DND-41 (cell line): ENCODE data around the gene MSL1.
A peak's percentile ranks its signal among the peaks of the same experiment; 100 is the strongest.

Source experiments
- ATAC-seq: fragments of 200-7000 bp; cut with Tn5 transposase; 3 replicates; pipeline ENCODE4 v1.9.1; 2021; ENCODE audit warnings: low read depth; ENCODE audit not compliant: insufficient read depth
- DNase-seq: peaks from one replicate; pipeline ENCODE4 v3.0.0-alpha.2; 2020
- H2AFZ ChIP-seq: 2 replicates; pipeline ENCODE4 v1.6.0; 2012; ENCODE audit warnings: low read depth, low read length
- H3K27ac ChIP-seq: 2 replicates; pipeline ENCODE4 v1.5.1; 2012; ENCODE audit warnings: low read length, inconsistent platforms
- H3K27me3 ChIP-seq: fragments of 200-600 bp; sonication (generic); 2 replicates; pipeline ENCODE4 v1.6.0; 2012; ENCODE audit warnings: low read length, mild to moderate bottlenecking, inconsistent platforms; ENCODE audit not compliant: insufficient read depth, poor library complexity
- H3K36me3 ChIP-seq: 2 replicates; pipeline ENCODE4 v1.5.1; 2012; ENCODE audit warnings: low read length, inconsistent platforms; ENCODE audit not compliant: insufficient read depth
- H3K4me1 ChIP-seq: 2 replicates; pipeline ENCODE4 v1.5.1; 2012; ENCODE audit warnings: mild to moderate bottlenecking, low read length; ENCODE audit not compliant: insufficient read depth
- H3K4me2 ChIP-seq: 2 replicates; pipeline ENCODE4 v1.6.0; 2012; ENCODE audit warnings: mild to moderate bottlenecking, moderate library complexity, low read length, inconsistent platforms; ENCODE audit not compliant: insufficient read depth
- H3K4me3 ChIP-seq, 2 experiments: fragments of 200-600 bp in 1 of 2; shearing (Covaris generic) in 1 of 2; 2 replicates each; pipeline ENCODE4 v1.5.1; 2012 to 2016; ENCODE audit warnings: inconsistent platforms in 2 of 2, low read length in 2 of 2, mild to moderate bottlenecking in 2 of 2, low read depth in 1 of 2, moderate library complexity in 1 of 2
- H3K79me2 ChIP-seq: 2 replicates; pipeline ENCODE4 v1.6.0; 2012; ENCODE audit warnings: low read length, inconsistent platforms; ENCODE audit not compliant: insufficient read depth
- H3K9ac ChIP-seq: 2 replicates; pipeline ENCODE4 v1.6.0; 2012; ENCODE audit warnings: low read depth, mild to moderate bottlenecking, inconsistent platforms, low read length, moderate library complexity
- H3K9me3 ChIP-seq: 2 replicates; pipeline ENCODE4 v1.5.1; 2012; ENCODE audit warnings: low read length, moderate library complexity, mild to moderate bottlenecking, inconsistent platforms; ENCODE audit not compliant: insufficient read depth, severe bottlenecking
- H4K20me1 ChIP-seq: 2 replicates; pipeline ENCODE4 v1.6.0; 2012; ENCODE audit warnings: low read length; ENCODE audit not compliant: insufficient read depth
- CTCF ChIP-seq: IDR thresholded peaks from 2 replicates; pipeline ENCODE4 v1.5.1; 2012; ENCODE audit warnings: borderline replicate concordance, low read length, moderate library complexity, mild to moderate bottlenecking; ENCODE audit not compliant: poor library complexity, severe bottlenecking; ENCODE audit errors: extremely low read depth
- EZH2 ChIP-seq: IDR thresholded peaks from 3 replicates; pipeline ENCODE4 v1.6.1; 2012; ENCODE audit warnings: borderline replicate concordance, low read depth, mild to moderate bottlenecking, moderate library complexity, low read length, inconsistent platforms; ENCODE audit not compliant: severe bottlenecking

MSL1 gene

GRCh38 chr17:40110026-40110845, 11.5 kb upstream of the MSL1 start:
- no peaks in the 10 kb centered on the region for H3K9me3 ChIP-seq
- no peaks in the 10 kb centered on the region for H4K20me1 ChIP-seq
- no peak overlapping the region for H2AFZ ChIP-seq
- H3K36me3 ChIP-seq, result no peaks in the 10 kb centered on the region
- DNase-seq (no peak), ATAC-seq (no peak)
- no peak for TF ChIP-seq CTCF
- no peak for TF ChIP-seq EZH2
- no peaks in the 10 kb centered on the region for H3K79me2 ChIP-seq
- H3K4me3 ChIP-seq, result no peak overlapping the region
- peak overlapping the region; percentile 70; the same call in 1 of the 2 replicates for H3K27ac ChIP-seq
- peaks cover 60% of the 10 kb centered on the region for H3K4me1 ChIP-seq
- no peaks in the 10 kb centered on the region for H3K27me3 ChIP-seq
- peak overlapping the region; percentile 44; the same call in 1 of the 2 replicates for H3K9ac ChIP-seq
- no peak overlapping the region for H3K4me2 ChIP-seq

- no peak for TF ChIP-seq EZH2
- peak; percentile 94 for TF ChIP-seq CTCF
- H3K9me3 ChIP-seq, result no peaks in the 10 kb centered on the region
- H3K36me3 ChIP-seq, result no peaks in the 10 kb centered on the region
- no peaks in the 10 kb centered on the region for H4K20me1 ChIP-seq
- peak overlapping the region; percentile 70 for H3K27ac ChIP-seq
- ATAC-seq, result peak; percentile 57
- H3K9ac ChIP-seq, result peak overlapping the region; percentile 44
- peak overlapping the region in 1 of 2 experiments; percentile 41; a peak in 2 of 4 replicates for H3K4me3 ChIP-seq
- peak overlapping the region; percentile 57 for H3K4me2 ChIP-seq
- H3K79me2 ChIP-seq, result no peaks in the 10 kb centered on the region
- H2AFZ ChIP-seq, result peak overlapping the region; percentile 70
- peak; percentile 87 for DNase-seq
- H3K27me3 ChIP-seq, result no peaks in the 10 kb centered on the region
- H3K4me1 ChIP-seq, result peaks cover 60% of the 10 kb centered on the region
These were observed 10.3 kb upstream of the MSL1 start for GRCh38 chr17:40111221-40112128.

GRCh38 chr17:40112191-40112711, 9.5 kb upstream of the MSL1 start:
- Histone ChIP-seq H3K36me3 (no peaks in the 10 kb centered on the region), H4K20me1 (no peaks in the 10 kb centered on the region), H3K79me2 (no peaks in the 10 kb centered on the region), H3K27me3 (no peaks in the 10 kb centered on the region), H3K27ac (peak overlapping the region; percentile 70), H3K4me1 (peaks cover 59% of the 10 kb centered on the region), H3K4me3 (no peak overlapping the region), H3K9ac (peak overlapping the region; percentile 44), H3K9me3 (no peaks in the 10 kb centered on the region), H3K4me2 (peak overlapping the region; percentile 74; the same call in 1 of the 2 replicates), H2AFZ (peak overlapping the region; percentile 70; the same call in 1 of the 2 replicates)
- DNase-seq (no peak), ATAC-seq (no peak)
- no peak for TF ChIP-seq CTCF
- TF ChIP-seq EZH2, result no peak
